ENCODE results near the gene SUGP1. TPM values are rescaled to one million over a fixed set of nuclear protein-coding genes. Genes with fewer than 3 reads are reported as not detected.
"Not testable (repeated sequence)": the region's sequence is repeated elsewhere in the genome, so short reads cannot be mapped to it uniquely, and the experiment has no call there.

Gene SUGP1
- total RNA-seq, 2 donors from 2014 or later: 61.1 to 69.6 TPM

DNA sequence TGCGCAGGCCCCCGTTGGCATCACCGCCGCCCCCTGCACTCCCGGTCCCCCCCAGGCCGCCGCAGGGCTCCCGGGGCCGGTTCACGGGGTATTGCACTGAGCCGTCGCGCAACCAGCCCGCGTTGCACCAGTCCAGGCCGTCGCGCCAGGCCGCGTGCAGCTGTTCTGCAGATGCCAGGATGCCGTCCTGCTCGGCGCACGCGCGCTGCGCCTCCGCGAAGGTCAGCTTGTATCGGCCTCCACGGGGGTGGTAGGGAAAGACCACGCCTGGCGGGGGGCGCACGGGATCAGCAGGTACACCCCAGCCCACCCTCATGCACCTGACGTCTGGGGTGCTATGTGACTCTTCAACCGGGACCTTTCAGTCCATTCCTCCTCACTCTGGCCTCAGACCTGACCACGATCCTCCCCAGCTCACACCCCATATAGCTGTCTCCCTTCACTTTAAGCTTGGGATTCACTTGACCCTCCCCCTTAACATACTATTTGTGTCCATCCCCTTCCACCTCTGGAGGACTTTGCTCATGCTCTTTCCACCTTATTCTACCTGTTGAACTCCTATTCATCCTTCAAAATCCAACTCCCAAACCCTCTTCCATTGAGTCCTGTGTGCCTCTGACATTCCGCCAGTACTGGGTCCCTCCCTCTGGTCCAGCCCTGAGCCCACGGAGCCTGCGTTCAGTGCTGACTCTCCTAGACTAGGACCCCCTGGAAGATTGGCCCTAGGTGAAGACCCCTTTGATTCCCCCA lies 61.5 kb downstream of the SUGP1 start:
- Mint-ChIP-seq H3K4me3 (no peak overlapping the region), H3K9me3 (no peaks in the 10 kb centered on the region), H3K27me3 (peaks cover 28 to 48% of the 10 kb centered on the region in 2 donors), H3K36me3 (no peaks in the 10 kb centered on the region), H3K4me1 (ENCODE audit: low read depth in 2 of 2) (peaks cover 8 to 15% of the 10 kb centered on the region in 2 donors), H3K27ac (no peak overlapping the region)
- DNase-seq (ENCODE audit: low spot score): no peak
- ATAC-seq: peak in 1 of 2 donors; percentile 5

DNA sequence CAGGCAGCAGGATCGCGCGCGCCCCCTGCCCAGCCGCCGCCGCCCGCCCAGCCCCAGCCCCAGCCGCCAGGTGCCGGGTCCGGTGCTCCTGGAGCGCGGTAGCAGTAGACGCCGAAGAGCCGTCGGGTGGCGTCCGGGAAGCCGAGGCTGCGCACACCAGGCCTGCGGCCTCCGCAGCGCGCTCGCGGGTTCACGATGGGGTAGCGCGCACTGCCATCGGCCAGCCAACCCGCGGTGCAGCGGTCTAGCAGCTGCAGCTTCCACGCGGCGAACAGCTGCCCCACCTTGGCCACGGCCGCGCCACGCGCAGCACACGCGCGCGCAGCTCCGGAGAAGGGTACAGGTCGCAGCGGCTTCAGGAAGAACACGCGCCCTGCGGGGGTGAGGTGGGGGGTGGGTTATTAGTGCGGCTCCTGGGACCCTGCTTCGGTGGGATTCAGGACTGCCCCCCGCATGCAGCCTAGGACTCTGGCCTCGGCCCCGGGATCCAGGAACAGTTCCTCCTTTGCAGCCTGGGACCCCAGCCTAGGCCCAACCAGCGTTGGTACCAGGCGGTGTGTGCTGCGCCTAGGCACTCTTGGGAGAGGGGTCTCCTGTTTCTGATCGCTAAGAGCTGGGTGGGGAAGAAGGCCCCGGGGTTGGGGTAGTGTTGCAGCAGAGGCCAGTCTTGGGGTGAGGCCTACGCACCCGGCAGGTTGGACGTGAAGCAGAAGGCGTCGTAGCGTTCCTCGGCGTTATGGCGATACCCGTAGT lies 62.3 kb downstream of the SUGP1 start:
- ATAC-seq (peak in 1 of 2 donors; percentile 8), DNase-seq (ENCODE audit: low spot score) (no peak)
- Mint-ChIP-seq H3K27ac (no peak overlapping the region), H3K4me1 (ENCODE audit: low read depth in 2 of 2) (peaks cover 8 to 15% of the 10 kb centered on the region in 2 donors), H3K36me3 (no peaks in the 10 kb centered on the region), H3K9me3 (no peaks in the 10 kb centered on the region), H3K27me3 (peaks cover 26 to 48% of the 10 kb centered on the region in 2 donors), H3K4me3 (no peak overlapping the region)

DNA sequence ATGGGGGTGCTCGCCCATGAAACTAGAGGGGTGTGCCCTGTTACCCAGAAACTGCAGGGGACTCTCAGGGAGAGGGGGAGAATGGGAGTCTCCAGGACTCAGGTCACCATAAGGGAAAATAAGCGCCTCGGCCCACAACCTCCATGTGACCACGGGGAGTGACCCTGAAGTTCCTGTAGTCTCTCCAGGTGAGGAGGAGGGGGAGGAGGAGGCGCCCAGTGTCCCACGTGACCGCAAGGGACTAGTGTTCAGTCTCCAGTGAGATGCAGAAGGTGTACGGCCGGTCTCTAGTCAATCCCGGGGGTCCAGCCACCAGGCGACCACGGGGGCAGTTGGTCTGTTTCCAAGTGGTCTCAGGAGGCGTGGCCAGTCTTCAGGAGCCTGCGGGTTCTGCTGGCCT lies 63.2 kb downstream of the SUGP1 start:
- H3K9me3 Mint-ChIP-seq: no peaks in the 10 kb centered on the region
- H3K4me1 Mint-ChIP-seq (ENCODE audit: low read depth in 2 of 2): peaks cover 4 to 11% of the 10 kb centered on the region in 2 donors
- H3K27me3 Mint-ChIP-seq: peaks cover 22 to 44% of the 10 kb centered on the region in 2 donors
- H3K27ac Mint-ChIP-seq: no peak overlapping the region
- no peak for ATAC-seq
- H3K4me3 Mint-ChIP-seq: no peak overlapping the region
- no peak for DNase-seq (ENCODE audit: low spot score)
- H3K36me3 Mint-ChIP-seq: no peaks in the 10 kb centered on the region

DNA sequence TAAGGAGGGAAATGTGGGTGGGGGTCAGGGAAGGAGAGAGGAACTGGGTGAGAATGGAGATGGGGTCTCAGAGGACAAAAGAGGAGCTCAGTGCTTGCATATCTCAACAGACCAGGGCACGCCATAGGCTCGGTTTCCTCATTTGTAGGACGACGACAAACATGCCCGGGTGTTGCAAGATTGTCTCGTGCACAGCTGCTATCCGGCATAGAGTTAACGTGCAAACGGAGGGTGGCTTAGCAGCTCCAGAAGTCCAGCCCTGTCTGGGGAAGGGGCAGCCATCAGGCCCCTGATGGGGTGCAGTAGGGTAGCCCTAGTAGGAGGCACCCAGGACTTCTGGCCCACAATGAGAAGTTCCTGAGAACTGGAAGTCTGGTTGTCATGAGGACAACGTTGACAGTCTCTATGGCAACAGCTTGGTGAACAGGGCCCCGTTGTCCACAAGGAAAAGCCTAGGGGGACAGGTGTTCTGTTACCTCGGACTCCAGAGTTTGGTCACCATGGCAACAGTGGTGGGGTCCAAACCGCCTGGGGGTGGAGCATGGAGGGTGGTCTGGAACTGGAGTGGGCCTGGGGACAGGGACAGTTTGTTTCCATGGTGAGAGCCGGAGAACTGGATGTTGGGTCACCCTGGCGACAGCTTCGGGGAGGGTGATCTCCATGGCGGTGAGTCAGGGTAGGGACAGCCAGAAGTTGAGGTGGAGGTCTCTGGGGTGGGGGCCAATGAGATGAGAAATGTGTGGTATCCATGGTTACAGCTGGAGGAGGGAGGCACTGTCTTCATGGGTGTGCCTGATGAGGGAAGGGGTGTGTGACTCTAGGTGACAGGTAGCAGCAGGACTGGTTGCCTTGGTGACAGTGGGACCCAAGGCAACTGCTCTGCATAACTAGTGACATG lies 64.0 kb downstream of the SUGP1 start:
- H3K27ac Mint-ChIP-seq: no peak overlapping the region
- ATAC-seq (no peak), DNase-seq (ENCODE audit: low spot score) (no peak)
- H3K27me3 Mint-ChIP-seq: peaks cover 21 to 44% of the 10 kb centered on the region in 2 donors
- H3K9me3 Mint-ChIP-seq: no peaks in the 10 kb centered on the region
- no peak overlapping the region for H3K4me3 Mint-ChIP-seq
- H3K36me3 Mint-ChIP-seq: no peaks in the 10 kb centered on the region
- peaks cover 0 to 7% of the 10 kb centered on the region in 2 donors for H3K4me1 Mint-ChIP-seq (ENCODE audit: low read depth in 2 of 2)

DNA sequence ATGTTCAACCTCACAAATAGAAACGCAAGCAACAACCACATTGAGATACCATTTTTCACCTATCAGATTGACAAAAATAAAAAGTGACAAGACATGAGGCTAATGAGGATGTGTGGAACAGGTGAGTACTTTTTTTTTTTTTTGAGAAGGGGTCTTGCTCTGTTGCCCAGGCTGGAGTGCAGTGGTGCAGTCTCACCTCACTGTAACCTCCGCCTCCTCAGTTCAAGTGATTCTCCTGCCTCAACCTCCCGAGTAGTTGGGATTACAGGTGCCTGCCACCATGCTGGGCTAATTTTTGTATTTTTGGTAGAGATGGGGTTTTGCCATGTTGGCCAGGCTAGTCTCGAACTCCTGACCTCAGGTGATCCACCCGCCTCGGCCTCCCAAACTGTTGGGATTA lies 66.9 kb downstream of the SUGP1 start:
- DNase-seq (ENCODE audit: low spot score); H3K4me1 Mint-ChIP-seq (ENCODE audit: low read depth in 2 of 2); ATAC-seq; H3K9me3 Mint-ChIP-seq; H3K36me3 Mint-ChIP-seq; H3K27ac Mint-ChIP-seq; H3K4me3 Mint-ChIP-seq: not testable (repeated sequence)
- peaks cover 23 to 41% of the 10 kb centered on the region in 2 donors for H3K27me3 Mint-ChIP-seq

DNA sequence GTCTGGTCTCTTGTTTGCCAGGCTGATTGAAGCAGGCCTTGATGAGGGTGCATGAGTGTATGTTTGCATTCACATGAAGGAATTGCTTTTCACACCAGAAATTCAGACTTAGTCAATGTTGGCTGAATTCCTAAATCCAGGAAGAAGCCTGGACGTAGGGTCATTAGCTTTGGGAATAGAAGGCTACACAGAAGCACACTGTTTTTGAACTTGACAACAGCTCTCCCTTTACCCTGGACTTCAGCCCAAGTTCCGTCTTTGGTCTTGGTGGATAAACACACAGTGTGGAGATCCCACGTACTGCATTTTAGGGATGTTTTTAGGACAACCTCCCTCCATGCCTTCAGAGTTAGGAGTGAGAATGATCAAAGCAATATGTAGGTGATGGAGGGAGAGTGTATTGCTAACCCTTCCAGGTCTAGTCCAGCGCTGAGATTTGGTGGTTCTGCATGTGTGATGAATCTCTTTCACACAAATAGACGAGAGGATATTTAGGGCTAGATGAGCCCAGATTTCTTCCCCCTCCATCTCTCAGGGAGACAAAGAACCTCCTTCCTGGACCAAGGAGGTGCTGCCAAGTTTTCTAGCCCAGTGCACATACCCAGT lies 70.0 kb downstream of the SUGP1 start:
- no peak for ATAC-seq

DNA sequence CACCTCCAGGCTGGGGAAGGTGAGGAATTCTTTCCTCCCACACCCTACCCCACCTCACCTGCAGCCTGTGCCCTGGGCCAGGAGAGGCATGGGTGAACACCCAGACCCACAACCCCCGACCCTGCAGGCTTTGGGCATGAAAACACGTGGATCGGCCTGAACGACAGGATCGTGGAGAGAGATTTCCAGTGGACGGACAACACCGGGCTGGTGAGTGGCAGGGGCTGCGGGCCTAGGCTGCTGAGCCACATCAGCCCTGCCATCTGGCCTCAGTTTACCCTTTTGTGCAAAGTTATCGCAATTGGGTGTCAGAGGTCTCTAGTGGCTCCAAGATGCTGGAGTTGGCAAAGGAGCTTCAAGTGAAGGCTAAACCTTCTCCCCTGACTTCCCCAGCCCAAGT lies 79.8 kb downstream of the SUGP1 start:
- Mint-ChIP-seq H3K27ac (no peak overlapping the region), H3K4me1 (ENCODE audit: low read depth in 2 of 2) (no peaks in the 10 kb centered on the region), H3K9me3 (peaks cover 5% of the 10 kb centered on the region), H3K36me3 (peaks cover 6% of the 10 kb centered on the region), H3K27me3 (peaks cover 8 to 12% of the 10 kb centered on the region in 2 donors), H3K4me3 (no peak overlapping the region)
- ATAC-seq: no peak
- no peak for DNase-seq (ENCODE audit: low spot score)

More for the DNA sequence above, 70.0 kb downstream of the SUGP1 start:
- Mint-ChIP-seq H3K4me1 (ENCODE audit: low read depth in 2 of 2) (no peaks in the 10 kb centered on the region), H3K36me3 (no peaks in the 10 kb centered on the region), H3K4me3 (no peak overlapping the region), H3K9me3 (no peaks in the 10 kb centered on the region), H3K27ac (no peak overlapping the region), H3K27me3 (peaks cover 15 to 25% of the 10 kb centered on the region in 2 donors)
- no peak for DNase-seq (ENCODE audit: low spot score)

DNA sequence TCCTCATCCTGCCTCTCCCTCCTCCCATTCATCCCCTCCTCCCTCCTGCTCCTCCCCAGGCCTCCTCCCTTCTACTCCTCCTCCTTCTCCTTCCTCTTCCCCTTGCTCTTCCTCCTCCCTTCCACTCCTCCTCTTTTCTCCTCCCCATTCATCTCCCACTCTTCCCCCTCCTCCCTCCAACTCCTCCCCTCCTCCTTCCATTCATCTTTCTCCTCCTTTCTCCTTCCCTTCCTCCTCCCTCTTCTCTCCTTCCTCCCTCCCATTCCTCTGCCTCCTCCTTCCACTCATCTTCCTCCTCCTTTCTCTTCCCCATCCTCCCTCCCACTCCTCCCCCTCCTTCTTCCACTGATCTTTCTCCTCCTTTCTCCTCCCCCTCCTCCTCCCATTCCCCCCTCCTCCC lies 80.6 kb downstream of the SUGP1 start:
- ATAC-seq: no peak
- H3K4me3 Mint-ChIP-seq: no peak overlapping the region

DNA sequence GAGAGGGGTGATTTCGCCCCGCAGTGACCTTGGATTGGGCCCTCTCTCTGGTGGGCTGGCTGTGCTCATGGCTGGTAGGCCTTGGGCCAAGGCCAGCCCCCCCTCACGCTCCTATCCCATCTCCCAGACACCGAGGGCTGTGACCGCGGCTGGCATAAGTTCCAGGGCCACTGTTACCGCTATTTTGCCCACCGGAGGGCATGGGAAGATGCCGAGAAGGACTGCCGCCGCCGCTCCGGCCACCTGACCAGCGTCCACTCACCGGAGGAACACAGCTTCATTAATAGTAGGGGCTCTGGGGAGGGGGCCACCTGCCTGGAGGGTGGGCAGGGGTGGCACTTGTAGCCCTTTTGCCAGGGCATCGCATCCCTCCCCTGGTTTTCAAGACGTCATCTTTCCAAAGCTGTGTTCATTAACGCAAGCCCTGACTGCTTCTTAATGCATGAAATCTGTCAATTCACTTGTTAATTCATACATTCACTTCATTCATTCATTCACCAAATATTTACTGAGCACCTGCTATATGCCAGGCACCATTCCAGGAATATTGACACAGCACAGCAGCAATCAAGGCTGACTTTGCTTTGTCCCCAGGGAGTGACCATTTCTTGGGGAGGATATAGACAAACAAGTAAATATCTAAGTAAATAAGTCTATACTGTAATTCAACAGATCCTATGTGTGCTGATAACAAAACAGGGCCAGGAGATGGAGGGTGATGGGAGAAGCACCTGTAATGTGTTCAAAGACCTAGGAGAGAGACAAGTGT lies 82.0 kb downstream of the SUGP1 start:
- Mint-ChIP-seq H3K27me3 (peaks cover 8 to 12% of the 10 kb centered on the region in 2 donors), H3K9me3 (peaks cover 5% of the 10 kb centered on the region), H3K27ac (no peak overlapping the region), H3K4me1 (ENCODE audit: low read depth in 2 of 2) (no peaks in the 10 kb centered on the region), H3K4me3 (no peak overlapping the region), H3K36me3 (peaks cover 6% of the 10 kb centered on the region)
- DNase-seq (ENCODE audit: low spot score) (no peak), ATAC-seq (no peak)

More for the DNA sequence above, 80.6 kb downstream of the SUGP1 start:
- no peak overlapping the region for H3K27ac Mint-ChIP-seq
- peaks cover 8 to 12% of the 10 kb centered on the region in 2 donors for H3K27me3 Mint-ChIP-seq
- DNase-seq (ENCODE audit: low spot score): no peak
- peaks cover 6% of the 10 kb centered on the region for H3K36me3 Mint-ChIP-seq
- H3K4me1 Mint-ChIP-seq (ENCODE audit: low read depth in 2 of 2): no peaks in the 10 kb centered on the region
- H3K9me3 Mint-ChIP-seq: peaks cover 5% of the 10 kb centered on the region

DNA sequence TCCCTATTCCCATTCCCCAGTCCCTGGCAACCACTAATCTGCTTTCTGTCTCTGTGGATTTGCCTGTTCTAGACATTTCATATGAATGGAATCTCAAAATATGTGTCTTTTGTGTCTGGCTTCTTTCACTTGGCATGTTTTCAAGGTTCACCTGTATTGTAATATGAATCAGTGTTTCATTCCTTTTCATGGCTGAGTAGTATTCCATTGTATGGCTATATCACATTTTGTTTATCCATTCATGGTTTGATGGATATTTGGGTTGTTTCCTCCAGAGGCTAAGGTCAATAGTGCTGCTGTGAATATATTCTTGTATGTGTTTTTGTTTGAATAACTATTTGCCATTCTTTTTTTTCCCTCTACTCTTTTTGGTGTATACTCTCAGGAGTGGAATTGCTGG lies 84.1 kb downstream of the SUGP1 start:
- ATAC-seq (no peak), DNase-seq (ENCODE audit: low spot score) (no peak)
- H3K4me1 Mint-ChIP-seq (ENCODE audit: low read depth in 2 of 2): no peaks in the 10 kb centered on the region
- peaks cover 8 to 12% of the 10 kb centered on the region in 2 donors for H3K27me3 Mint-ChIP-seq
- peaks cover 6% of the 10 kb centered on the region for H3K36me3 Mint-ChIP-seq
- H3K9me3 Mint-ChIP-seq: peaks cover 5% of the 10 kb centered on the region
- no peak overlapping the region for H3K4me3 Mint-ChIP-seq
- H3K27ac Mint-ChIP-seq: no peak overlapping the region

DNA sequence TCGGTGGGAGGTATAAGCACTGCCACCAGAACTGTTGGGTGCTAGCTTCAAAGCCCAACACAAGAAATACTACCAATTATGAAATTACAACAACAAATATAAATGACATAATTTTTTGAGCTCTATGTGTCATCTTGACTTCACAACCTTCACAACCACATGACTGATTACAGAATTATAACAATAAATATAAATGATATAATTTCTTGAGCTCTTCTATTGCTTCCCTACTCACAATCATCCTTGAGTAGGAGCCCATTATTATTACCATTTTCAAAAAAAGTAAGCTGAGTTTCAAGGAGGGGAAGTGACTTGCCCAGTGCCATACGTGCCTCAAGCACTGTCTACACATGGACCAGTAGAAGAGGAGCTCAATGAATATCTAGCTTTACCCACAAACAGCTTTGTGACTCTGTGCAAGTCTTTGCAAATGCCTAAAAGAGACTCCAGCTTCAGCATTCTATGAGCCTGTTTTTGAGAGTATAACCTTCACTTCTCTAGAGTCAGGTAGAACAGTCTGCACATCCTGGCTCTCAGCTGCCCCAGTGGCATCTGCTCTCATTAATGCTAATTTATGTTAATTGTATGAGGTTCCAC lies 86.0 kb downstream of the SUGP1 start:
- Mint-ChIP-seq H3K9me3 (peaks cover 5% of the 10 kb centered on the region), H3K36me3 (peaks cover 6% of the 10 kb centered on the region), H3K27me3 (peaks cover 8 to 10% of the 10 kb centered on the region in 2 donors), H3K27ac (no peak overlapping the region), H3K4me1 (ENCODE audit: low read depth in 2 of 2) (no peaks in the 10 kb centered on the region), H3K4me3 (no peak overlapping the region)
- no peak for ATAC-seq
- no peak for DNase-seq (ENCODE audit: low spot score)

DNA sequence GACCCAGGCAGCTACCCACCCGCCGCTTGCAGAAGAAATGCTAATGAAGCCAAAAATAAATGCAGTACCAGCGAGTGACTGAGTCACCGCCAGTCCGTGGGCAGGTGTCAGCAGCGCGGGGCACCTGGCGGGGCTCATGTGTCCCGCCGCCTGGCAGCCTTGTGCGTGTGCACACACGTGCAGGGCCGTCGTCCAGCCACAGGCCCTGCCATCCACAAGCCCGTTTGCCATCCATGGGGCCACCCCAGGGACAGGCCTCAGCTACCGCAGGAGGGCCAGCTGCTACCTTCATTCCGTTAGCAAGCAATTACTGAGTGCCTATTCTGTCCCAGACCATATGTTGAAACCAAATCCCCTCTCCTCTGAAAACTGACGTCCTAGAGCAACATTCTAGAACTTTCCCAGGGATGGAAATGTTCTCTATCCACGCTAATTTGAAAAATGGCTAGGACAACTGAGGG lies 88.0 kb downstream of the SUGP1 start:
- Mint-ChIP-seq H3K27ac (no peak overlapping the region), H3K9me3 (peaks cover 5% of the 10 kb centered on the region), H3K27me3 (peaks cover 5 to 9% of the 10 kb centered on the region in 2 donors), H3K4me1 (ENCODE audit: low read depth in 2 of 2) (no peaks in the 10 kb centered on the region), H3K4me3 (no peak overlapping the region), H3K36me3 (peaks cover 6% of the 10 kb centered on the region)
- ATAC-seq: no peak
- DNase-seq (ENCODE audit: low spot score): no peak
